ENCODE measurements around the gene USH1G.

USH1G gene

DNA sequence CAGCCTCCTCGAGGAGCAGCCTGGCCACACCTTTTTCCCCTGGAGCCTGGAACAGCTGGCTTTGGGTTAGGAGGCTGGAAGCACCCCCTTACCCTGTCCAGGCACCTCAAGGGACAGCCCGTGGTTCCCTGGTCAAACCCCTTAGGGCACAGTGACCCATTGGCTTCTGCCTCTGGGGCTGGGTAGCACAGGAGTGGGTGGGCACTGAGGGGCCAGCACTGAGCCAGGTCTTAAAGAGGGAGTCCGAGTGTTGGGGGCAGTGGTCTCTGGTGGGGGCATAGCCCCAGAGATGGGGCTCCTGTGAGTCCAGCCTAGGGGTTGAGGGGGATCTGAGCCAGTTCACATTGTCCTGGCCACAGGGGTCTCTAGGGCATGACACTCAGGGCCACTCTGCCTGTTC, 28.0 kb upstream of the USH1G start:
- TF ChIP-seq, protein P1, sequence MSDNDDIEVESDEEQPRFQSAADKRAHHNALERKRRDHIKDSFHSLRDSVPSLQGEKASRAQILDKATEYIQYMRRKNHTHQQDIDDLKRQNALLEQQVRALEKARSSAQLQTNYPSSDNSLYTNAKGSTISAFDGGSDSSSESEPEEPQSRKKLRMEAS (IDR thresholded peaks at IDR 0.05; ENCODE audit: low read depth, low read length) = no peak
- no peak for TF ChIP-seq POLR2A (IDR thresholded peaks at IDR 0.05; ENCODE audit: extremely low read depth, insufficient read length)
- no peak for TF ChIP-seq MYC (IDR thresholded peaks at IDR 0.05; ENCODE audit: low read depth, low read length)
- TF ChIP-seq, protein P2, sequence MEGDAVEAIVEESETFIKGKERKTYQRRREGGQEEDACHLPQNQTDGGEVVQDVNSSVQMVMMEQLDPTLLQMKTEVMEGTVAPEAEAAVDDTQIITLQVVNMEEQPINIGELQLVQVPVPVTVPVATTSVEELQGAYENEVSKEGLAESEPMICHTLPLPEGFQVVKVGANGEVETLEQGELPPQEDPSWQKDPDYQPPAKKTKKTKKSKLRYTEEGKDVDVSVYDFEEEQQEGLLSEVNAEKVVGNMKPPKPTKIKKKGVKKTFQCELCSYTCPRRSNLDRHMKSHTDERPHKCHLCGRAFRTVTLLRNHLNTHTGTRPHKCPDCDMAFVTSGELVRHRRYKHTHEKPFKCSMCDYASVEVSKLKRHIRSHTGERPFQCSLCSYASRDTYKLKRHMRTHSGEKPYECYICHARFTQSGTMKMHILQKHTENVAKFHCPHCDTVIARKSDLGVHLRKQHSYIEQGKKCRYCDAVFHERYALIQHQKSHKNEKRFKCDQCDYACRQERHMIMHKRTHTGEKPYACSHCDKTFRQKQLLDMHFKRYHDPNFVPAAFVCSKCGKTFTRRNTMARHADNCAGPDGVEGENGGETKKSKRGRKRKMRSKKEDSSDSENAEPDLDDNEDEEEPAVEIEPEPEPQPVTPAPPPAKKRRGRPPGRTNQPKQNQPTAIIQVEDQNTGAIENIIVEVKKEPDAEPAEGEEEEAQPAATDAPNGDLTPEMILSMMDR (IDR thresholded peaks at IDR 0.05; ENCODE audit: low read depth, low read length) = no peak
- H3K4me3 ChIP-seq (ENCODE audit: low read depth, low read length) = no peak overlapping the region
- no peak for DNase-seq (ENCODE audit: low read depth)

DNA sequence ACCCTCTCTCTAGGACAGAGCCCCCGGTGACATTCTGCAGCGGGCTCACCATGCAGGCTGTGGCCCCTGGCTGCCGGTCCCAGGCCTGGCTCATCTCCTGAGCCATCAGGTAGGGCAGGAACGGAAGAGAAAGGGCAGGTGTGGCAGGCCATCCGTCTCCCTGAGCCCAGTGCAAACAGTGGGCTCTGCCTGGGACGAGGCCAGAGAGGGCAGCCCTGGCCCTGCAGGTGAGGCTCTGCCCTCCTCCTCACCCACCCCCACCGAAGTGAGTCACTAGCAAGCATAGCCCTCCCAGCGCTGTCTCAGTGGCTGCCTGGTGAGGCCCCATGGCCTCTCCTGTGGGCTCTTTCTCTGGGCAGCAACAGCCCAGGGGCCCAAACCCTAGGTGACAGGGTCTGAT, 27.2 kb upstream of the USH1G start:
- no peak overlapping the region for H3K4me3 ChIP-seq (ENCODE audit: low read depth, low read length)
- TF ChIP-seq POLR2A (IDR thresholded peaks at IDR 0.05; ENCODE audit: extremely low read depth, insufficient read length) (no peak), MYC (IDR thresholded peaks at IDR 0.05; ENCODE audit: low read depth, low read length) (no peak)
- TF ChIP-seq, protein P1 (IDR thresholded peaks at IDR 0.05; ENCODE audit: low read depth, low read length) = no peak
- TF ChIP-seq, protein P2 (IDR thresholded peaks at IDR 0.05; ENCODE audit: low read depth, low read length) = no peak
- no peak for DNase-seq (ENCODE audit: low read depth)

DNA sequence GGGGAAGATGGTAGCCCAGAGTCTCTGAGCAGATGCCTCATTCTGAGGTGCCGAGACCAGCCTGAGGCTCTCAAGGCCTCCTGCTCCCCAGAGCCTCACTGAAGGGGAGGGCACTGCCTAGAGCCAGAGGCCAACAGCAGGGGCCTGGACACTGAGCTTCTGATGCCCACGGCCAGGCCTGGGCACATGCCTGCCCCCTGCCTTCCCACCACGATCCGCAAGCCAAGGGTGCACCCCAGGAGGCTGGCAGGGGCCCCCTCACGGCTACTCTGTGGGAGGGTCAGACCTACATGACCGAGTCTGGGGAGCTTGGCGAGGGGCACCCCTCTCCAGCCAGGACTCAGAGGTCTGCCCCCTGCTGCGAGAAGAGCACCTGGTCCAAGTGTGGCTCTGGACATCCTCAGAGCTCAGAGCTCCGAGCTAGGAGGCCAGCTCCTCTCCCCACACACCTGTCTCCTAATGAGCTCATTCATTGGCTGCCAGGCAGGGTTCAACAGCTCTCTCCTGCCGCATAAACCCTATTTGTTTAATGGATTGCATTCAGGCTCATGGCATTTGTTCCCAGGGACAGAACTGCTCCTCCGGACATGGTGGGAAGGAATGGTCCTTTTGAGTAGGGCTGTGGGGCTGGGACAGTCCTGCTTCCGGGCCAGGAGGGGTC, 26.5 kb upstream of the USH1G start:
- TF ChIP-seq, protein P2 (IDR thresholded peaks at IDR 0.05; ENCODE audit: low read depth, low read length) = no peak
- TF ChIP-seq MYC (IDR thresholded peaks at IDR 0.05; ENCODE audit: low read depth, low read length) = no peak
- TF ChIP-seq, protein P1 (IDR thresholded peaks at IDR 0.05; ENCODE audit: low read depth, low read length) = no peak
- TF ChIP-seq POLR2A (IDR thresholded peaks at IDR 0.05; ENCODE audit: extremely low read depth, insufficient read length) = no peak
- no peak for DNase-seq (ENCODE audit: low read depth)
- H3K4me3 ChIP-seq (ENCODE audit: low read depth, low read length) = no peak overlapping the region

DNA sequence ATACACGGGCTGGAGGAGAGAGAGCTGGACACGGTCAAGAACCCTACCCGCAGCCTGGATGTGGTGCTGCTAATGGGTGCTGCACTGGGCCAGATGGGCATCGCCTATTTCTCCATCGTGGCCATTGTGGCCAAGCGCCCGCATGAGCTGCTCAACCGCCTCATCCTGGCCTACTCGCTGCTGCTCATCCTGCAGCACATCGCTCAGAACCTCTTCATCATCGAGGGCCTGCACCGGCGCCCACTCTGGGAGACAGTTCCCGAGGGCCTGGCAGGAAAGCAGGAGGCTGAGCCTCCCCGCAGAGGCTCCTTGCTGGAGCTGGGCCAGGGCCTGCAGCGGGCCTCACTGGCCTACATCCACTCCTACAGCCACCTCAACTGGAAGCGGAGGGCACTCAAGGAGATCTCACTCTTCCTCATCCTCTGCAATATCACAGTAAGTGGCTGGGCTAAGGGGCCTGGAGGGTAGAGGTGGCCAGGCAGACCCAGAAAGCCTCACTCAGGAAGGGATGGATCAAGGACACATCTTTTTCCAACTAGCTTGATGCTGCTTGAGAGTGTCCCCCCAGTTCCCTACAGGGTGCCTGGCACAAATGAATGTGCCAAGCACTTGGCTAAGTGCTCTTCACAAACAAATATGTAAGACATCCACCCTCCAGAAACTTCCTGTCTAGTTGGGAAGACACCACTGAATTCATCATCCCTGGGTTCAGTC, 24.1 kb upstream of the USH1G start:
- DNase-seq (ENCODE audit: low read depth) = no peak
- no peak for TF ChIP-seq POLR2A (IDR thresholded peaks at IDR 0.05; ENCODE audit: extremely low read depth, insufficient read length)
- TF ChIP-seq, protein P1 (IDR thresholded peaks at IDR 0.05; ENCODE audit: low read depth, low read length) = no peak
- TF ChIP-seq, protein P2 (IDR thresholded peaks at IDR 0.05; ENCODE audit: low read depth, low read length) = no peak
- no peak for TF ChIP-seq MYC (IDR thresholded peaks at IDR 0.05; ENCODE audit: low read depth, low read length)
- no peak overlapping the region for H3K4me3 ChIP-seq (ENCODE audit: low read depth, low read length)

DNA sequence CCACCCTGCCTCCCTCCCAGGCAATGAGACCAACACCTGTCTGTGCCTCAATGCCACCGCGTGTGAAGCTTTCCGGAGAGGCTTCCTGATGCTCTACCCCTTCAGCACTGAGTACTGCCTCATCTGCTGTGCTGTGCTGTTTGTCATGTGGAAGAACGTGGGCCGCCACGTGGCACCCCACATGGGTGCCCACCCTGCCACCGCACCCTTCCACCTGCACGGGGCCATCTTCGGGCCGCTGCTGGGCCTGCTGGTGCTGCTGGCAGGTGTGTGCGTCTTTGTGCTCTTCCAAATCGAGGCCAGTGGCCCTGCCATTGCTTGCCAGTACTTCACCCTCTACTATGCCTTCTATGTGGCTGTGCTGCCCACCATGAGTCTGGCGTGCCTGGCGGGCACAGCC, 23.6 kb upstream of the USH1G start:
- H3K4me3 ChIP-seq (ENCODE audit: low read depth, low read length) = no peak overlapping the region
- DNase-seq (ENCODE audit: low read depth) = no peak
- TF ChIP-seq, protein P1 (IDR thresholded peaks at IDR 0.05; ENCODE audit: low read depth, low read length) = no peak
- TF ChIP-seq MYC (IDR thresholded peaks at IDR 0.05; ENCODE audit: low read depth, low read length) = no peak
- TF ChIP-seq, protein P2 (IDR thresholded peaks at IDR 0.05; ENCODE audit: low read depth, low read length) = no peak
- no peak for TF ChIP-seq POLR2A (IDR thresholded peaks at IDR 0.05; ENCODE audit: extremely low read depth, insufficient read length)
